RWPE1 (cell line): ENCODE measurements around the gene ETNK2.
A peak's percentile ranks its signal among the peaks of the same experiment; 100 is the strongest.

ENCODE experiments used
- CTCF ChIA-PET: fragments of 350-600 bp; sonication (Branson Sonifier 250); formaldehyde crosslinking; extraction: SDS; loops from one replicate; lab custom pipeline; 2021; lab: Yijun Ruan, JAX
- POLR2A ChIA-PET: fragments of 400-600 bp; formaldehyde crosslinking; extraction: SDS; loops from one replicate; lab custom pipeline; 2020; ENCODE audit warnings: antibody characterized with exemption; ENCODE audit not compliant: low non-redundant PET; lab: Yijun Ruan, JAX
- DNase-seq: peaks from one replicate; pipeline ENCODE4 v3.0.0; 2012; ENCODE audit warnings: low spot score
- H3K27ac ChIP-seq: fragments of 450-650 bp; 2 replicates; pipeline ENCODE4 v1.5.1; 2017
- CTCF ChIP-seq: fragments of 450-650 bp; conservative IDR thresholded peaks from 2 replicates; pipeline ENCODE4 v1.5.1; 2017; ENCODE audit warnings: low read depth, mild to moderate bottlenecking

Gene ETNK2

GRCh38 chr1:204089044-204089751 is 62.6 kb downstream of the ETNK2 start:
- POLR2A ChIA-PET: interaction anchor here (0.6 kb wide), 1 partner anchor 159 kb away, joined by 3 read pairs; no protein-coding TSS in a partner anchor
- H3K27ac ChIP-seq: peak overlapping the region; percentile 91
- TF ChIP-seq CTCF: no peak
- DNase-seq: peak; percentile 54
- CTCF ChIA-PET: interaction anchor here (0.6 to 2.0 kb wide), 6 partner anchors 16 to 342 kb away, joined by 3 to 8 read pairs (median 4); partner anchors contain the start of gene SOX13

GRCh38 chr1:204088596-204088995 is 63.2 kb downstream of the ETNK2 start:
- ChIA-PET CTCF (interaction anchor here (0.6 to 1.6 kb wide), 2 partner anchors 16 to 342 kb away, joined by 4 to 8 read pairs; partner anchors contain the start of gene SOX13), POLR2A (interaction anchor here (0.6 kb wide), 2 partner anchors 32 to 159 kb away, joined by 3 to 6 read pairs; no protein-coding TSS in a partner anchor)
- TF ChIP-seq CTCF: no peak
- H3K27ac ChIP-seq: peak overlapping the region; percentile 91
- no peak for DNase-seq

- no peak for TF ChIP-seq CTCF
- ChIA-PET POLR2A (interaction anchor here (0.6 kb wide), 1 partner anchor 32 kb away, joined by 6 read pairs; no protein-coding TSS in a partner anchor), CTCF (no interaction called here)
- peak overlapping the region; percentile 91 for H3K27ac ChIP-seq
- DNase-seq: no peak
Measured at GRCh38 chr1:204087893-204088528, 63.8 kb downstream of the ETNK2 start.

- no peak for TF ChIP-seq CTCF
- POLR2A ChIA-PET: no interaction called here
- CTCF ChIA-PET: interaction anchor here (1.0 to 1.1 kb wide), 2 partner anchors 16 to 200 kb away, joined by 3 read pairs; no protein-coding TSS in a partner anchor
- H3K27ac ChIP-seq: peak overlapping the region; percentile 91
- no peak for DNase-seq
Measured at GRCh38 chr1:204087181-204087892, 64.5 kb downstream of the ETNK2 start.

- TF ChIP-seq CTCF: no peak
- ChIA-PET POLR2A (no interaction called here), CTCF (interaction anchor here (0.6 kb wide), 1 partner anchor 11 kb away, joined by 3 read pairs; no protein-coding TSS in a partner anchor)
- peak overlapping the region; percentile 91 for H3K27ac ChIP-seq
- DNase-seq: no peak
Measured at GRCh38 chr1:204085876-204086275, 66.0 kb downstream of the ETNK2 start.
